ENCODE measurements around the gene EGLN1. TPM values are rescaled to one million over a fixed set of nuclear protein-coding genes. Genes with fewer than 3 reads are reported as not detected.
"Not testable (repeated sequence)": the region's sequence is repeated elsewhere in the genome, so short reads cannot be mapped to it uniquely, and the experiment has no call there.

EGLN1 gene
- total RNA-seq, 1 donor from 2014 or later, result 34.4 TPM

DNA sequence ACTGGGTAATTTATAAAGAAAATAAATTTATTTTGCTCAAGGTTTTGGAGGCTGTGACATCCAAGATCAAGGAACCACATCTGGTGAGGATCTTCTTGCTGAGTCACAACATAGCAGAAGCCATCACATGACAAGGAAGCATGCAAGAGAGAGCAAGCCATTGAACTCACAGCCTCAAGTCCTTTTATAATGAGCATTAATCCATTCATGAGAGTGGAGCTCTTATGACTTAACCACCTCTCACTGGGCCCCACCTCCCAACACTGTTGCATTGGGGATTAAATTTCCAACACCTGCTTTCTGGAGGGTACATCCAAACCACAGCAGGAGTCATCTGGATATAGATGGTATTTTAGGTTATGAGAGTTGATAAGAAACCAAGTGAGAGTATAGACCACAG is 20.6 kb upstream of the EGLN1 start:
- peaks cover 19% of the 10 kb centered on the region for H3K9me3 Mint-ChIP-seq
- H3K27ac Mint-ChIP-seq, result no peak overlapping the region
- H3K36me3 Mint-ChIP-seq, result peaks cover 3% of the 10 kb centered on the region
- no peak for DNase-seq (ENCODE audit: low spot score in 2 of 2, unreplicated experiment in 2 of 2)
- no peak overlapping the region for H3K4me3 Mint-ChIP-seq
- no peak for TF ChIP-seq CTCF (IDR thresholded peaks at IDR 0.05; ENCODE audit: unreplicated experiment)
- no peaks in the 10 kb centered on the region for H3K27me3 Mint-ChIP-seq (ENCODE audit: low read depth)
- H3K4me1 Mint-ChIP-seq, result no peaks in the 10 kb centered on the region

GRCh38 chr1:231432996-231433395 is 10.9 kb upstream of the EGLN1 start:
- H3K27ac Mint-ChIP-seq, result no peak overlapping the region
- H3K4me1 Mint-ChIP-seq, result no peaks in the 10 kb centered on the region
- no peak for DNase-seq (ENCODE audit: low spot score in 2 of 2, unreplicated experiment in 2 of 2)
- H3K27me3 Mint-ChIP-seq (ENCODE audit: low read depth), result no peaks in the 10 kb centered on the region
- H3K36me3 Mint-ChIP-seq, result no peaks in the 10 kb centered on the region
- H3K4me3 Mint-ChIP-seq, result no peak overlapping the region
- H3K9me3 Mint-ChIP-seq, result peaks cover 6% of the 10 kb centered on the region
- TF ChIP-seq CTCF (IDR thresholded peaks at IDR 0.05; ENCODE audit: unreplicated experiment), result no peak

DNA sequence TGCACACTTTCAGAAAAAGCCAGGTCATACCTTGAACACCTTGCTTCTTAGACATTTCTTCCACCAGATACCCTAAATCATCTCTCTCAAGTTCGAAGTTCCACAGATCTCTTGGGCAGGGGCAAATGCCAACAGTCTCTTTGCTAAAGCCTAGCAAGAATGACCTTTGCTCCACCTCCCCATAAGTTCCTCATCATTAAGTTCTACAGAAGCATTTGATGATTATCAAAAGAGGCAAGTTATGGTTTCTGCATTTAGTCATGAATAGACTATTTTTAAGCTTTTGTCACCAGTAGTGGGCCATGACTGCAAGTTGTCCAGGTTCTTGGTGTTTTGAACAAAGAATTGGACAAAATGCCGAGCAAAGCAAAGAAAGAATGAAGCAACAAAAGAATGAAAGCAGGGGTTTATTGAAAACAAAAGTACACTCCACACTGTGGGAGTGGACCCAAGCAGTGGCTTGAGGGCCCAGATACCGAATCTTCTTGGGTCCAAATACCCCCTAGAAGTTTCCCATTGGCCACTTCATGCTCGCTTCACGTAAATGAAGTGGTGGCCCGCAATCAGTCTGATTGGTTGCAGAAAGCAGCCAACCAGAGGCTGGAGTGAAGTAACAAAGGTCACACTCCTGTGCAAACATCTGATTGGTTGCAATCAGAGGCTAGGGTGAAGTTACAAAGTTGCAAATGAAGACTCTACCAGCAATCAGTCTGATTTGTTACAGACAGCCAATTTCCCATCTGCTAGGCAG is 9.8 kb upstream of the EGLN1 start:
- H3K9me3 Mint-ChIP-seq, result peaks cover 6% of the 10 kb centered on the region
- no peak for TF ChIP-seq CTCF (IDR thresholded peaks at IDR 0.05; ENCODE audit: unreplicated experiment)
- no peaks in the 10 kb centered on the region for H3K27me3 Mint-ChIP-seq (ENCODE audit: low read depth)
- H3K36me3 Mint-ChIP-seq, result no peaks in the 10 kb centered on the region
- H3K27ac Mint-ChIP-seq, result no peak overlapping the region
- no peak for DNase-seq (ENCODE audit: low spot score in 2 of 2, unreplicated experiment in 2 of 2)
- no peaks in the 10 kb centered on the region for H3K4me1 Mint-ChIP-seq
- H3K4me3 Mint-ChIP-seq, result no peak overlapping the region

DNA sequence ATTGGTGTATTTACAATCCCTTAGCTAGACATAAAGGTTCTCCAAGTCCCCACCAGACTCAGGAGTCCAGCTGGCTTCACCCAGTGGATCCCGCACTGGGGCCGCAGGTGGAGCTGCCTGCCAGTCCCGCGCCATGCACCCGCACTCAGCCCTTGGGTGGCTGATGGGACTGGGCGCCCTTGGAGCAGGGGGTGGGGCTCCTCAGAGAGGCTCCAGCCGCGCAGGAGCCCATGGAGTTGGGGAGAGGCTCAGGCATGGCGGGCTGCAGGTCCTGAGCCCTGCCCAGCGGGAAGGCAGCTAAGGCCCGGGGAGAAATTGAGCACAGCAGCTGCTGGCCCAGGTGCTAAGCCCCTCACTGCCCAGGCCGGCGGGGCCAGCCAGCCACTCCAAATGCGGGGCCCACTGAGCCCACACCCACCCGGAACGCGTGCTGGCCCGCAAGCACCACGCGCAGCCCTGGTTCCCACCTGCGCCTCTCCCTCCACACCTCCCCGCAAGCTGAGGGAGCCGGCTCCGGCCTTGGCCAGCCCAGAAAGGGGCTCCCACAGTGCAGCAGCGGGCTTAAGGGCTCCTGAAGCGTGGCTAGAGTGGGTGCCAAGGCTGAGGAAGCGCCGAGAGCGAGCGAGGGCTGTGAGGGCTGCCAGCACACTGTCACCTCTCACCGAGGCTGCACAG is 8.7 kb upstream of the EGLN1 start:
- not testable (repeated sequence) for H3K27ac Mint-ChIP-seq; DNase-seq (ENCODE audit: low spot score in 2 of 2, unreplicated experiment in 2 of 2); H3K4me1 Mint-ChIP-seq; H3K9me3 Mint-ChIP-seq; H3K36me3 Mint-ChIP-seq; H3K27me3 Mint-ChIP-seq (ENCODE audit: low read depth); H3K4me3 Mint-ChIP-seq

DNA sequence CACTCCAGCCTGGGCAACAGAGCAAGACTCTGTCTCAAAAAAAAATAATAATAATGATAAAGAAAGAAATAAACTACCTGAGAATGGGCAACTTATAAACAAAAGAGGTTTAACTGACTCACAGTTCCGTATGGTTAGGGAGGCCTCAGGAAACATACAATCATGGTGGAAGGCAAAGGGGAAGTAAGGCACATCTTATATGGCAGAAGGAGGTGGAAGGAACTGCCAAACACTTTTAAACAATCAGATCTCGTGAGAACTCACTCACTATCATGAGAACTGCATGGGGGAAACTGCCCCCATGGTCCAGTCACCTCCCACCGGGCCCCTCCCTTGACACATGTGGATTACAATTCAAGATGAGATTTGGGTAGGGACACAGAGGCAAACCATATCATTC is 6.3 kb upstream of the EGLN1 start:
- Mint-ChIP-seq H3K4me1 (peaks cover 10% of the 10 kb centered on the region), H3K36me3 (no peaks in the 10 kb centered on the region), H3K9me3 (peaks cover 6% of the 10 kb centered on the region), H3K4me3 (no peak overlapping the region), H3K27ac (no peak overlapping the region), H3K27me3 (ENCODE audit: low read depth) (no peaks in the 10 kb centered on the region)
- DNase-seq (ENCODE audit: low spot score in 2 of 2, unreplicated experiment in 2 of 2), result no peak
- TF ChIP-seq CTCF (IDR thresholded peaks at IDR 0.05; ENCODE audit: unreplicated experiment), result no peak
